Colonic mucosa (tissue), 4 donors: ENCODE data around the gene SLMAP. TPM values are rescaled to one million over a fixed set of nuclear protein-coding genes. Genes with fewer than 3 reads are reported as not detected.

Experiments
- DNase-seq: peaks from one replicate; pipeline ENCODE4 v3.0.0-alpha.2; 2020
- H3K27ac ChIP-seq: fragments of 200-600 bp; one replicate; pipeline ENCODE4 v1.8.0; 2021
- H3K27me3 ChIP-seq: fragments of 200-600 bp; one replicate; pipeline ENCODE4 v1.8.0; 2021
- H3K36me3 ChIP-seq: fragments of 200-600 bp; one replicate; pipeline ENCODE4 v1.8.0; 2021
- H3K4me1 ChIP-seq: fragments of 200-600 bp; one replicate; pipeline ENCODE4 v1.8.0; 2021; ENCODE audit warnings: mild to moderate bottlenecking
- H3K4me3 ChIP-seq: fragments of 200-600 bp; one replicate; pipeline ENCODE4 v1.8.0; 2021
- H3K9ac ChIP-seq, 2 donors: one replicate each; pipeline ENCODE4 v1.7.0; 2013; ENCODE audit warnings: control low read depth in 2 of 2, low read depth in 2 of 2, low read length in 2 of 2
- H3K9me3 ChIP-seq: fragments of 200-600 bp; one replicate; pipeline ENCODE4 v1.8.0; 2021
- CTCF ChIP-seq: fragments of 200-600 bp; IDR thresholded peaks from one replicate; pipeline ENCODE4 v1.8.0; 2022; ENCODE audit warnings: antibody characterized with exemption, mild to moderate bottlenecking
- intact Hi-C: fragments of 100-400 bp; cut with DNase I; formaldehyde crosslinking; loops from one replicate; pipeline ENCODE4 v1.14.1; 2022
- total RNA-seq, 2 donors: library from RNA; stranded (reverse); fragmentation: NEBNext Ultra II Directional in 1 of 2; extraction: Animal tissue kit (Norgen Biotek cat#: 25700) in 1 of 2; gene quantifications; one replicate each; pipeline ENCODE4 v1.2.1, GENCODE V29; 2021
- donor health status: healthy.
- donor health status: DM: no; HTN: no; CAD: no.
- donor health status: DM: no; HTN: no; CAD: no.

The SLMAP gene
- total RNA-seq, 2 donors from 2014 or later, result 81.1 to 124 TPM

- no peak for TF ChIP-seq CTCF
- intact Hi-C loops, result loop anchor here (10.0 kb wide), 1 partner anchor 215 kb away; no protein-coding TSS in a partner anchor
- H3K27me3 ChIP-seq, result no peaks in the 10 kb centered on the region
- DNase-seq, result peak; percentile 69
- H3K27ac ChIP-seq, result peak overlapping the region; percentile 75
- peak overlapping the region; percentile 27 to 75 for H3K9ac ChIP-seq
- H3K4me1 ChIP-seq, result peaks cover 20% of the 10 kb centered on the region
- peak overlapping the region; percentile 6 for H3K4me3 ChIP-seq
- H3K36me3 ChIP-seq, result no peaks in the 10 kb centered on the region
- H3K9me3 ChIP-seq, result no peaks in the 10 kb centered on the region
Measured at GRCh38 chr3:57959423-57960173, 203.5 kb downstream of the SLMAP start.

GRCh38 chr3:57960174-57960505 lies 204.0 kb downstream of the SLMAP start:
- Histone ChIP-seq H3K27ac (peak overlapping the region; percentile 75), H3K36me3 (no peaks in the 10 kb centered on the region), H3K4me3 (no peak overlapping the region), H3K9ac (peak overlapping the region; percentile 27 to 75), H3K9me3 (no peaks in the 10 kb centered on the region), H3K4me1 (peaks cover 20% of the 10 kb centered on the region), H3K27me3 (no peaks in the 10 kb centered on the region)
- intact Hi-C loops, result loop anchor here (10.0 kb wide), 1 partner anchor 215 kb away; no protein-coding TSS in a partner anchor
- DNase-seq, result no peak
- no peak for TF ChIP-seq CTCF

GRCh38 chr3:57961177-57961827 lies 205.2 kb downstream of the SLMAP start:
- H3K4me1 ChIP-seq, result peaks cover 20% of the 10 kb centered on the region
- no peak for TF ChIP-seq CTCF

GRCh38 chr3:57961828-57962447 lies 205.8 kb downstream of the SLMAP start:
- intact Hi-C loops, result loop anchor here (10.0 kb wide), 1 partner anchor 213 kb away; no protein-coding TSS in a partner anchor
- Histone ChIP-seq H3K36me3 (no peaks in the 10 kb centered on the region), H3K4me3 (no peak overlapping the region), H3K9ac (peak overlapping the region in 1 of 2 donors; percentile 38), H3K27me3 (no peaks in the 10 kb centered on the region), H3K4me1 (peaks cover 20% of the 10 kb centered on the region), H3K9me3 (no peaks in the 10 kb centered on the region), H3K27ac (peak overlapping the region; percentile 75)
- DNase-seq, result no peak
- TF ChIP-seq CTCF, result peak; percentile 34

More at GRCh38 chr3:57961177-57961827, 205.2 kb downstream of the SLMAP start:
- no peaks in the 10 kb centered on the region for H3K27me3 ChIP-seq
- H3K36me3 ChIP-seq, result no peaks in the 10 kb centered on the region
- no peaks in the 10 kb centered on the region for H3K9me3 ChIP-seq
- DNase-seq, result no peak
- no peak overlapping the region for H3K4me3 ChIP-seq
- intact Hi-C loops, result loop anchor here (10.0 kb wide), 1 partner anchor 213 kb away; no protein-coding TSS in a partner anchor
- peak overlapping the region in 1 of 2 donors; percentile 38 for H3K9ac ChIP-seq
- peak overlapping the region; percentile 75 for H3K27ac ChIP-seq

GRCh38 chr3:57962448-57962834 lies 206.3 kb downstream of the SLMAP start:
- intact Hi-C loops, result loop anchor here (10.0 kb wide), 1 partner anchor 212 kb away; no protein-coding TSS in a partner anchor
- peak overlapping the region in 1 of 2 donors; percentile 38 for H3K9ac ChIP-seq
- H3K27me3 ChIP-seq, result no peaks in the 10 kb centered on the region
- no peak for TF ChIP-seq CTCF
- H3K4me3 ChIP-seq, result no peak overlapping the region
- peak overlapping the region; percentile 75 for H3K27ac ChIP-seq
- H3K9me3 ChIP-seq, result no peaks in the 10 kb centered on the region
- no peak for DNase-seq
- peaks cover 20% of the 10 kb centered on the region for H3K4me1 ChIP-seq
- no peaks in the 10 kb centered on the region for H3K36me3 ChIP-seq
